Measurements from ENCODE around the gene IFIH1. TPM values are rescaled to one million over a fixed set of nuclear protein-coding genes. Genes with fewer than 3 reads are reported as not detected.

Gene IFIH1
- total and polyA plus RNA-seq, 2 of the 8 experiments (the other 6 are each of a cell fraction or from before 2014, with no cell fraction given): 0.32 to 2.0 TPM

- Histone ChIP-seq H4K8ac (ENCODE audit: extremely low read depth, insufficient read depth, low read length) (no peak overlapping the region), H2BK12ac (ENCODE audit: low read depth, low read length) (no peak overlapping the region), H4K91ac (replicated peaks; ENCODE audit: insufficient read length, low read length) (no peak overlapping the region), H2BK20ac (ENCODE audit: low read length) (no peak overlapping the region), H2AK5ac (ENCODE audit: low read depth, low read length) (no peak overlapping the region), H3K27ac (ENCODE audit: low read depth, low read length) (no peak overlapping the region), H3K36me3 (ENCODE audit: control insufficient read depth in 2 of 4, insufficient read depth in 4 of 4, low read length in 3 of 4) (no peaks in the 10 kb centered on the region), H3K14ac (ENCODE audit: insufficient read length) (no peak overlapping the region), H3K4me1 (replicated peaks in 1 of 4; ENCODE audit: control insufficient read depth in 3 of 4, insufficient read depth in 4 of 4, low read length in 3 of 4) (no peaks in the 10 kb centered on the region), H2BK15ac (ENCODE audit: low read length) (no peak overlapping the region), H3K56ac (replicated peaks; ENCODE audit: insufficient read length, low read depth, low read length) (no peak overlapping the region), H3K9ac (replicated peaks in 1 of 4; ENCODE audit: extremely low read depth in 1 of 4, low read depth in 3 of 4, low read length in 3 of 4) (no peak overlapping the region), H3K4me2 (ENCODE audit: insufficient read depth in 1 of 2, low read depth in 2 of 2, low read length in 2 of 2) (no peak overlapping the region), H3K4ac (replicated peaks; ENCODE audit: insufficient read length, low read depth, low read length) (no peak overlapping the region), H4K20me1 (replicated peaks in 1 of 2; ENCODE audit: control insufficient read depth in 1 of 2, insufficient read depth in 2 of 2, low read length in 2 of 2) (no peaks in the 10 kb centered on the region), H3K4me3 (ENCODE audit: extremely low read depth in 1 of 4, insufficient read depth in 2 of 4, low read depth in 3 of 4, low read length in 4 of 4) (no peak overlapping the region), H3K9me3 (ENCODE audit: insufficient read depth in 2 of 2, low read depth in 1 of 2, low read length in 1 of 2) (no peaks in the 10 kb centered on the region), H2AFZ (ENCODE audit: low read length) (no peak overlapping the region), H3K23ac (ENCODE audit: insufficient read length) (no peak overlapping the region), H3K18ac (ENCODE audit: extremely low read depth, low read length) (no peak overlapping the region), H3K79me2 (ENCODE audit: control insufficient read depth in 1 of 2, insufficient read depth in 2 of 2, low read length in 2 of 2) (no peaks in the 10 kb centered on the region), H3K79me1 (ENCODE audit: low read depth, low read length) (no peaks in the 10 kb centered on the region), H2BK5ac (ENCODE audit: low read depth, low read length) (no peak overlapping the region), H2BK120ac (replicated peaks; ENCODE audit: low read depth, low read length) (no peak overlapping the region), H3K23me2 (ENCODE audit: low read depth, low read length) (no peaks in the 10 kb centered on the region), H3K27me3 (replicated peaks in 1 of 4; ENCODE audit: control insufficient read depth in 3 of 4, extremely low read depth in 1 of 4, insufficient read depth in 3 of 4, low read length in 3 of 4) (no peaks in the 10 kb centered on the region), H4K5ac (ENCODE audit: insufficient read length, low read depth, low read length) (no peak overlapping the region)
- DNase-seq (ENCODE audit: low read depth in 1 of 2, low spot score in 2 of 2) (no peak), FAIRE-seq (no peak)
- no peak for TF ChIP-seq ASH2L (IDR thresholded peaks at IDR 0.05; ENCODE audit: low read length)
- ChIA-PET CTCF (ENCODE audit: partially characterized antibody) (interaction anchor here (1.1 to 1.3 kb wide), 3 partner anchors 44 to 71 kb away, joined by 3 to 5 read pairs (median 5); no protein-coding TSS in a partner anchor), POLR2A (ENCODE audit: partially characterized antibody) (no interaction called here)
These were observed 91.6 kb downstream of the IFIH1 start for GRCh38 chr2:162226836-162227235.

Data from H1 (cell line).